Fibroblast of villous mesenchyme (primary cell): ENCODE data around the gene NUDT17. TPM values are rescaled to one million over a fixed set of nuclear protein-coding genes. Genes with fewer than 3 reads are reported as not detected.

Experiments
- DNase-seq: peaks from one replicate; pipeline ENCODE4 v3.0.0-alpha.2; 2010; ENCODE audit warnings: low read depth
- H3K4me3 ChIP-seq: 2 replicates; pipeline ENCODE4 v1.5.1; 2011; ENCODE audit warnings: low read depth, mild to moderate bottlenecking, low read length
- small RNA-seq: library from RNA; depleted of rRNA; stranded (forward); fragments of <200 nt; gene quantifications from one replicate; pipeline ENCODE3, GENCODE V24; 2012
- total RNA-seq: library from RNA; depleted of rRNA; stranded (reverse); fragments of >200 nt; gene quantifications from 2 replicates; pipeline ENCODE4 v1.2.3, GENCODE V29; 2012
- TF ChIP-seq, protein P1 (sequence below): IDR thresholded peaks from 2 replicates; pipeline ENCODE4 v1.5.1; 2012; ENCODE audit warnings: low read depth, mild to moderate bottlenecking, low read length; ENCODE audit not compliant: insufficient read depth

Gene NUDT17
- total RNA-seq, 1 donor: 6.0 TPM

- TF ChIP-seq, protein P1, sequence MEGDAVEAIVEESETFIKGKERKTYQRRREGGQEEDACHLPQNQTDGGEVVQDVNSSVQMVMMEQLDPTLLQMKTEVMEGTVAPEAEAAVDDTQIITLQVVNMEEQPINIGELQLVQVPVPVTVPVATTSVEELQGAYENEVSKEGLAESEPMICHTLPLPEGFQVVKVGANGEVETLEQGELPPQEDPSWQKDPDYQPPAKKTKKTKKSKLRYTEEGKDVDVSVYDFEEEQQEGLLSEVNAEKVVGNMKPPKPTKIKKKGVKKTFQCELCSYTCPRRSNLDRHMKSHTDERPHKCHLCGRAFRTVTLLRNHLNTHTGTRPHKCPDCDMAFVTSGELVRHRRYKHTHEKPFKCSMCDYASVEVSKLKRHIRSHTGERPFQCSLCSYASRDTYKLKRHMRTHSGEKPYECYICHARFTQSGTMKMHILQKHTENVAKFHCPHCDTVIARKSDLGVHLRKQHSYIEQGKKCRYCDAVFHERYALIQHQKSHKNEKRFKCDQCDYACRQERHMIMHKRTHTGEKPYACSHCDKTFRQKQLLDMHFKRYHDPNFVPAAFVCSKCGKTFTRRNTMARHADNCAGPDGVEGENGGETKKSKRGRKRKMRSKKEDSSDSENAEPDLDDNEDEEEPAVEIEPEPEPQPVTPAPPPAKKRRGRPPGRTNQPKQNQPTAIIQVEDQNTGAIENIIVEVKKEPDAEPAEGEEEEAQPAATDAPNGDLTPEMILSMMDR: no peak
- DNase-seq: no peak
- no peak overlapping the region for H3K4me3 ChIP-seq
Observed at GRCh38 chr1:145891143-145891542, 45.7 kb downstream of the NUDT17 start.

GRCh38 chr1:145891587-145892485 is 46.4 kb downstream of the NUDT17 start:
- DNase-seq: peak; percentile 99
- peak overlapping the region; percentile 34 for H3K4me3 ChIP-seq
- TF ChIP-seq, protein P1: peak; percentile 99

GRCh38 chr1:145892486-145893087 is 47.2 kb downstream of the NUDT17 start:
- peak overlapping the region; percentile 34 for H3K4me3 ChIP-seq
- TF ChIP-seq, protein P1: no peak
- DNase-seq: peak; percentile 75

DNA sequence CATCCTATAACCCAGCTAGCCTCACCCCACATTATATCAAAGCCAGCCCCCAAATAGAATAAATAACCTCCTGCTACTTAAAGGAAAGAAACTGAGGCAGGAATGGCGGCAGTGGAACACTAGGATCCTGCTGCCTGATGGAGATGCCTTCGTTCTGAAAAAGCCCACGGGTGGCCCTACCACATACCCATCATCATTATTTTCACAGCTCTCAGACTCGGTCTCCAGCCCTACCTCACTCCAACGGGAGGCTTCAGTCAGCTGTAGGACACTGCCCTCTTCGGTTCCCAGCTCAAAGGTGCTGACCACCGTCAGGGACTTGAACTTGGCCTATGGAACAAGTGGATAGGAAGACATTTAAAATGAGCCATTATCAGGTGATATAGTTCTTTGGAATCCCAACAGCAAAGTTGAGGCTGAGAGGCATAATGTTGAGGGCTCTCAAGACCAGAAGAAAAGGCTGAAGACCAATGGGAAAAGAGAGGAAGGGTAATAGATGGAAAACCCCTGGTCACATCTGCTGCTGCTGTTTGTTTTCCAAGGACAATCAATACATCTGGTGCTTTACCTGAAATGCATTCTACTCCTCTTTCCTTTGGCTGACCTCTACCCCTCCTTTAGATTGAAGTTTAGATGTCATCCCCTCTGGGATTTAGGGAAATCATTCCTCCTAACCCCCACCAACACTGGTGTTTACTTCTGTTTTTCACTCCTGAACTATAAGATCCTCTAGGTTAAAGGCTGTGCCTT is 48.1 kb downstream of the NUDT17 start:
- H3K4me3 ChIP-seq: no peak overlapping the region
- TF ChIP-seq, protein P1: no peak
- no peak for DNase-seq

GRCh38 chr1:145895471-145895870 is 50.0 kb downstream of the NUDT17 start:
- H3K4me3 ChIP-seq: no peak overlapping the region
- TF ChIP-seq, protein P1: no peak
- DNase-seq: no peak

DNA sequence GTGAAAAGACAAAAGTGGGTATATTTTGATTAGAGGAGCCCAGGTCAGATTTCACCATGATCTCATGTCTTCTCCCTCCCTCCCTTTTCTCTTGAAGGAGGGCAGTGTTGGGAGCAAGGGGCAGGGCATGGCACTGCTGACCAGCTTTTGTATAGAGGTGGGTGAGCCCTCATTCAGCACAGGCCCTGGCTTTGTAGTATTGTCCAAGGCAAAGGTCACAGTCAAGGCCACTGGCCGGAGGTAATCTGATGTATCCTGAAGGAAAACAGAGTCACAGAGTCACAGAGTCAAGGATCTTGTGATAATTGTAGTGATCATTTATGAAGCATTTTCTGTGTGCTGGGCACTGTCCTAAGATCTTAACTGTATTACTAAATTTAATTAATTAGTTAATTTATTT is 52.5 kb downstream of the NUDT17 start:
- H3K4me3 ChIP-seq: no peak overlapping the region
- TF ChIP-seq, protein P1: no peak
- DNase-seq: no peak

Small RNA genes within 50 kb of the gene (small RNA-seq; reads per million reads assigned to genes)
- not detected for gene MIR6736

Other genes starting within 250 kb of the NUDT17 start
- 29.0 and 38.4 TPM in 2 replicates for gene GPR89A, start 237.6 kb upstream of the NUDT17 start, total RNA-seq
- under 0.01 and 0.32 TPM in 2 replicates for gene PDZK1, start 138.3 kb upstream of the NUDT17 start, total RNA-seq
- under 0.01 TPM in 2 replicates for gene CD160, start 126.1 kb upstream of the NUDT17 start, total RNA-seq
- gene RNF115, start 21.5 kb upstream of the NUDT17 start, total RNA-seq: 16.4 TPM in 2 replicates
- 41.5 and 53.1 TPM in 2 replicates for gene POLR3C, start 21.4 kb upstream of the NUDT17 start, total RNA-seq
- gene PIAS3, start 13.5 kb downstream of the NUDT17 start, total RNA-seq: 15.5 and 18.4 TPM in 2 replicates
- 1.3 TPM in 2 replicates for gene ANKRD35, start 40.2 kb downstream of the NUDT17 start, total RNA-seq
- gene ITGA10, start 64.4 kb downstream of the NUDT17 start, total RNA-seq: 0.43 and 1.3 TPM in 2 replicates
- 19.0 and 28.5 TPM in 2 replicates for gene PEX11B, start 73.1 kb downstream of the NUDT17 start, total RNA-seq
- 58.0 and 76.9 TPM in 2 replicates for gene RBM8A, start 81.9 kb downstream of the NUDT17 start, total RNA-seq
- 31.6 and 40.2 TPM in 2 replicates for gene LIX1L, start 112.4 kb downstream of the NUDT17 start, total RNA-seq
- 1.3 and 1.6 TPM in 2 replicates for gene ANKRD34A, start 118.9 kb downstream of the NUDT17 start, total RNA-seq
- gene POLR3GL, start 119.1 kb downstream of the NUDT17 start, total RNA-seq: 11.2 and 14.8 TPM in 2 replicates
- gene TXNIP, start 150.9 kb downstream of the NUDT17 start, total RNA-seq: 69.5 and 205 TPM in 2 replicates
- gene HJV, start 176.1 kb downstream of the NUDT17 start, total RNA-seq: not detected in 2 replicates